ENCODE results near the gene TGFBR2. TPM values are rescaled to one million over a fixed set of nuclear protein-coding genes. Genes with fewer than 3 reads are reported as not detected.

Gene TGFBR2
- total and polyA plus RNA-seq, 2 experiments from 2014 or later: 135 to 188 TPM

DNA sequence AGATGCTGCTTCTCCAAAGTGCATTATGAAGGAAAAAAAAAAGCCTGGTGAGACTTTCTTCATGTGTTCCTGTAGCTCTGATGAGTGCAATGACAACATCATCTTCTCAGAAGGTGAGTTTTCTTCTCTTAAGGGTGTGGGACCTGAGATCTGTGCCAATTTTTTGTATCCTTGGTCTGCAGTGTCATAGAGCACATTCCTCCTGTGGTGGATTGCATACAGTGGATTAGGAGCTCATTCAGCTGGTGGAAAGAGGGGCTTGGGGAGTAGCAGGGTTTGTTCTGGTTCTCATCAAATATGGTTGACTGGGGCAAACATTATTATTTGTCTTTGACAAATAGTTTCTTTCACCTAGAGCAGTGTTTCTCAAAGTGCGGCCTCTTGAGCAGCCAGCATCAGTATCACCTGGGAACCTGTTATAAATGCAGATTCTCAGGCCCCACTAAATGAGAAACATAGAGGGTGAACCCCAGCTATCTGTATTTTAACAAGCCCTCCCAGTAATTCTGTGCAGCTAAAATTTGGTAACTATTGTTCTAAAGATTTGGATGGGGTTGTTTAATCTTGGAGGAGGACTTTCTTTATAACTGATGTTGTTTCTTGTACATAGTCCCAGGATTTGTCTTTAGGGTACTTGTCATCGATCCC, 44.1 kb downstream of the TGFBR2 start:
- Histone ChIP-seq H2AFZ (no peak overlapping the region), H3K79me2 (ENCODE audit: insufficient read depth) (peaks cover 98% of the 10 kb centered on the region), H3K4me3 (no peak overlapping the region), H3K9me2 (ENCODE audit: insufficient read depth) (no peaks in the 10 kb centered on the region), H3K27me3 (replicated peaks; ENCODE audit: insufficient read depth) (no peaks in the 10 kb centered on the region), H3K36me3 (ENCODE audit: low read depth) (peaks cover 93% of the 10 kb centered on the region), H3K9ac (no peak overlapping the region), H3K4me2 (ENCODE audit: unreplicated experiment) (no peak overlapping the region), H3K27ac (no peak overlapping the region), H3K9me3 (ENCODE audit: low read depth) (no peaks in the 10 kb centered on the region), H4K20me1 (ENCODE audit: insufficient read depth) (no peaks in the 10 kb centered on the region), H3F3A (ENCODE audit: insufficient read depth) (peaks cover 29% of the 10 kb centered on the region), H3K4me1 (ENCODE audit: insufficient read depth) (peaks cover 10% of the 10 kb centered on the region)
- WGBS, 2 experiments (ENCODE audit: low coverage in 1 of 2, low lambda C conversion rate in 2 of 2, missing lambda C conversion rate in 2 of 2): 98 to 100% methylated on average over 2 of the region's 2 CpGs
- in situ Hi-C loops (cut with MboI): no loop called here
- no peak for DNase-seq
- no peak for TF ChIP-seq EZH2phosphoT487 (IDR thresholded peaks at IDR 0.05; ENCODE audit: insufficient read depth, low read depth)
- TF ChIP-seq EZH2 (IDR thresholded peaks at IDR 0.05; ENCODE audit: insufficient read depth, poor library complexity, severe bottlenecking): no peak

- peaks cover 81% of the 10 kb centered on the region for H3K36me3 ChIP-seq (ENCODE audit: low read depth)
These were observed 47.9 kb downstream of the TGFBR2 start for GRCh38 chr3:30654269-30654668.

GRCh38 chr3:30655187-30655812, 48.9 kb downstream of the TGFBR2 start:
- no peak overlapping the region for H3K27ac ChIP-seq
- H4K20me1 ChIP-seq (ENCODE audit: insufficient read depth): no peaks in the 10 kb centered on the region
- H3K4me2 ChIP-seq (ENCODE audit: unreplicated experiment): no peak overlapping the region
- H3K9ac ChIP-seq: no peak overlapping the region
- 84 to 86% methylated on average over 5 of the region's 5 CpGs for WGBS, 2 experiments (ENCODE audit: low coverage in 1 of 2, low lambda C conversion rate in 2 of 2, missing lambda C conversion rate in 2 of 2)
- H3K36me3 ChIP-seq (ENCODE audit: low read depth): peaks cover 71% of the 10 kb centered on the region
- H3K79me2 ChIP-seq (ENCODE audit: insufficient read depth): peaks cover 76% of the 10 kb centered on the region
- H3K9me3 ChIP-seq (ENCODE audit: low read depth): no peaks in the 10 kb centered on the region
- no peaks in the 10 kb centered on the region for H3K27me3 ChIP-seq (replicated peaks; ENCODE audit: insufficient read depth)
- DNase-seq: no peak
- in situ Hi-C loops (cut with MboI): no loop called here
- H3K4me1 ChIP-seq (ENCODE audit: insufficient read depth): peaks cover 34% of the 10 kb centered on the region
- no peaks in the 10 kb centered on the region for H3K9me2 ChIP-seq (ENCODE audit: insufficient read depth)
- H2AFZ ChIP-seq: no peak overlapping the region
- peaks cover 50% of the 10 kb centered on the region for H3F3A ChIP-seq (ENCODE audit: insufficient read depth)
- TF ChIP-seq EZH2phosphoT487 (IDR thresholded peaks at IDR 0.05; ENCODE audit: insufficient read depth, low read depth) (no peak), EZH2 (IDR thresholded peaks at IDR 0.05; ENCODE audit: insufficient read depth, poor library complexity, severe bottlenecking) (no peak)
- no peak overlapping the region for H3K4me3 ChIP-seq

More at GRCh38 chr3:30654269-30654668, 47.9 kb downstream of the TGFBR2 start:
- H3K79me2 ChIP-seq (ENCODE audit: insufficient read depth): peaks cover 84% of the 10 kb centered on the region
- no peak for DNase-seq
- H3F3A ChIP-seq (ENCODE audit: insufficient read depth): peaks cover 46% of the 10 kb centered on the region
- H3K27me3 ChIP-seq (replicated peaks; ENCODE audit: insufficient read depth): no peaks in the 10 kb centered on the region
- TF ChIP-seq EZH2 (IDR thresholded peaks at IDR 0.05; ENCODE audit: insufficient read depth, poor library complexity, severe bottlenecking): no peak
- no peak for TF ChIP-seq EZH2phosphoT487 (IDR thresholded peaks at IDR 0.05; ENCODE audit: insufficient read depth, low read depth)
- no peak overlapping the region for H3K9ac ChIP-seq
- in situ Hi-C loops (cut with MboI): no loop called here
- 93 to 100% methylated on average over 1 of the region's 1 CpG for WGBS, 2 experiments (ENCODE audit: low coverage in 1 of 2, low lambda C conversion rate in 2 of 2, missing lambda C conversion rate in 2 of 2)
- H2AFZ ChIP-seq: no peak overlapping the region
- no peak overlapping the region for H3K27ac ChIP-seq
- H4K20me1 ChIP-seq (ENCODE audit: insufficient read depth): no peaks in the 10 kb centered on the region
- H3K4me1 ChIP-seq (ENCODE audit: insufficient read depth): peaks cover 24% of the 10 kb centered on the region
- no peak overlapping the region for H3K4me2 ChIP-seq (ENCODE audit: unreplicated experiment)
- no peak overlapping the region for H3K4me3 ChIP-seq
- no peaks in the 10 kb centered on the region for H3K9me2 ChIP-seq (ENCODE audit: insufficient read depth)
- no peaks in the 10 kb centered on the region for H3K9me3 ChIP-seq (ENCODE audit: low read depth)

- TF ChIP-seq EZH2phosphoT487 (IDR thresholded peaks at IDR 0.05; ENCODE audit: insufficient read depth, low read depth) (no peak), EZH2 (IDR thresholded peaks at IDR 0.05; ENCODE audit: insufficient read depth, poor library complexity, severe bottlenecking) (no peak)
- H3K79me2 ChIP-seq (ENCODE audit: insufficient read depth): peaks cover 76% of the 10 kb centered on the region
- DNase-seq: no peak
- H3K4me3 ChIP-seq: no peak overlapping the region
- 93 to 97% methylated on average over 3 of the region's 3 CpGs for WGBS, 2 experiments (ENCODE audit: low coverage in 1 of 2, low lambda C conversion rate in 2 of 2, missing lambda C conversion rate in 2 of 2)
- H4K20me1 ChIP-seq (ENCODE audit: insufficient read depth): no peaks in the 10 kb centered on the region
- H3K4me2 ChIP-seq (ENCODE audit: unreplicated experiment): no peak overlapping the region
- in situ Hi-C loops (cut with MboI): no loop called here
- no peak overlapping the region for H3K9ac ChIP-seq
- no peaks in the 10 kb centered on the region for H3K9me2 ChIP-seq (ENCODE audit: insufficient read depth)
- H3K27ac ChIP-seq: no peak overlapping the region
- peaks cover 48% of the 10 kb centered on the region for H3K4me1 ChIP-seq (ENCODE audit: insufficient read depth)
- peaks cover 69% of the 10 kb centered on the region for H3K36me3 ChIP-seq (ENCODE audit: low read depth)
- no peaks in the 10 kb centered on the region for H3K9me3 ChIP-seq (ENCODE audit: low read depth)
- H3K27me3 ChIP-seq (replicated peaks; ENCODE audit: insufficient read depth): no peaks in the 10 kb centered on the region
- H2AFZ ChIP-seq: no peak overlapping the region
- peaks cover 61% of the 10 kb centered on the region for H3F3A ChIP-seq (ENCODE audit: insufficient read depth)
These were observed 50.3 kb downstream of the TGFBR2 start for GRCh38 chr3:30656624-30657141.
